ENCODE results near the gene POU6F2.

- TF ChIP-seq CTCF (IDR thresholded peaks at IDR 0.05) (no peak), POLR2A (IDR thresholded peaks at IDR 0.05) (no peak), POLR2AphosphoS5 (IDR thresholded peaks at IDR 0.05) (no peak)
These were observed 503.2 kb downstream of the POU6F2 start for GRCh38 chr7:39480901-39481300.

Data from transverse colon (tissue), 4 donors.